HuH-7.5 (cell line): Measurements from ENCODE around the gene CDKN1B.

Source experiments
- DNase-seq: peaks from one replicate; pipeline ENCODE4 v3.0.0; 2011; ENCODE audit warnings: low spot score

CDKN1B gene

GRCh38 chr12:12759234-12759915, 42.2 kb downstream of the CDKN1B start:
- no peak for DNase-seq

- DNase-seq: no peak
Observed at GRCh38 chr12:12764824-12765223, 47.7 kb downstream of the CDKN1B start.

GRCh38 chr12:12770262-12770661, 53.1 kb downstream of the CDKN1B start:
- no peak for DNase-seq
